ENCODE data around the gene DDTL. TPM values are rescaled to one million over a fixed set of nuclear protein-coding genes. Genes with fewer than 3 reads are reported as not detected.

Gene DDTL
- total RNA-seq, 6 donors from 2014 or later = 0.91 to 5.7 (median 2.5) TPM; not detected in 2

GRCh38 chr22:24006207-24006913 is 39.7 kb downstream of the DDTL start:
- Histone ChIP-seq H3K9me3 (no peaks in the 10 kb centered on the region), H3K36me3 (no peaks in the 10 kb centered on the region), H3K4me1 (no peaks in the 10 kb centered on the region), H3K27ac (no peak overlapping the region), H3K4me3 (no peak overlapping the region), H3K27me3 (no peaks in the 10 kb centered on the region)
- DNase-seq = peak in 1 of 2 donors; percentile 76
- WGBS, 2 donors = 73 to 74% methylated on average over 3 to 10 of the region's 10 CpGs
- TF ChIP-seq POLR2AphosphoS5 (IDR thresholded peaks at IDR 0.05) (no peak), CTCF (IDR thresholded peaks at IDR 0.05) (no peak), POLR2A (IDR thresholded peaks at IDR 0.05) (no peak), EP300 (IDR thresholded peaks at IDR 0.05) (no peak)
- no peak for ATAC-seq (ENCODE audit: low FRiP score in 2 of 2)

- Histone ChIP-seq H3K27me3 (no peaks in the 10 kb centered on the region), H3K9me3 (no peaks in the 10 kb centered on the region), H3K4me1 (peaks cover under 1 to 3% (median 2%) of the 10 kb centered on the region in 4 donors), H3K36me3 (no peaks in the 10 kb centered on the region), H3K27ac (no peak overlapping the region), H3K4me3 (no peak overlapping the region)
- DNase-seq (no peak), ATAC-seq (ENCODE audit: low FRiP score in 2 of 2) (no peak)
- TF ChIP-seq POLR2A (IDR thresholded peaks at IDR 0.05) = no peak
- TF ChIP-seq CTCF (IDR thresholded peaks at IDR 0.05) = no peak
- TF ChIP-seq EP300 (IDR thresholded peaks at IDR 0.05) = no peak
- 87 to 91% methylated on average over 6 of the region's 6 CpGs for WGBS, 2 donors
Measured at GRCh38 chr22:24006914-24007214, 40.2 kb downstream of the DDTL start.

GRCh38 chr22:24007253-24008021 is 40.7 kb downstream of the DDTL start:
- Histone ChIP-seq H3K36me3 (no peaks in the 10 kb centered on the region), H3K9me3 (no peaks in the 10 kb centered on the region), H3K4me1 (peaks cover 6 to 9% (median 7%) of the 10 kb centered on the region in 4 donors), H3K27ac (no peak overlapping the region), H3K27me3 (no peaks in the 10 kb centered on the region), H3K4me3 (no peak overlapping the region)
- WGBS, 2 donors = 77 to 85% methylated on average over 8 of the region's 8 CpGs
- TF ChIP-seq CTCF (IDR thresholded peaks at IDR 0.05) (no peak), EP300 (IDR thresholded peaks at IDR 0.05) (no peak), POLR2A (IDR thresholded peaks at IDR 0.05) (no peak), POLR2AphosphoS5 (IDR thresholded peaks at IDR 0.05) (no peak)
- DNase-seq (no peak), ATAC-seq (ENCODE audit: low FRiP score in 2 of 2) (no peak)

- no peak overlapping the region for H3K27ac ChIP-seq
- WGBS, 2 donors = 85% methylated on average over 1 of the region's 1 CpG; no CpG with 5 or more reads in 1 of the 2 donors
- TF ChIP-seq EP300 (IDR thresholded peaks at IDR 0.05) = no peak
- no peak for TF ChIP-seq CTCF (IDR thresholded peaks at IDR 0.05)
- TF ChIP-seq POLR2A (IDR thresholded peaks at IDR 0.05) = no peak
- TF ChIP-seq POLR2AphosphoS5 (IDR thresholded peaks at IDR 0.05) = no peak
Measured at GRCh38 chr22:24008022-24008283, 41.3 kb downstream of the DDTL start.

More at GRCh38 chr22:24008022-24008283, 41.3 kb downstream of the DDTL start:
- H3K9me3 ChIP-seq = no peaks in the 10 kb centered on the region
- H3K4me3 ChIP-seq = no peak overlapping the region
- no peaks in the 10 kb centered on the region for H3K27me3 ChIP-seq
- DNase-seq = no peak
- ATAC-seq (ENCODE audit: low FRiP score in 2 of 2) = no peak
- H3K36me3 ChIP-seq = no peaks in the 10 kb centered on the region
- H3K4me1 ChIP-seq = peaks cover 11 to 14% (median 12%) of the 10 kb centered on the region in 4 donors

All from upper lobe of left lung (tissue), 6 donors.